Ascending aorta (tissue), 2 donors: ENCODE results near the gene VWA1. TPM values are rescaled to one million over a fixed set of nuclear protein-coding genes. Genes with fewer than 3 reads are reported as not detected.
"Not testable (repeated sequence)": the region's sequence is repeated elsewhere in the genome, so short reads cannot be mapped to it uniquely, and the experiment has no call there.

Experiments
- DNase-seq, 2 donors: peaks; one replicate each; pipeline ENCODE4 v3.0.0-alpha.2; 2019; ENCODE audit warnings: low spot score in 2 of 2
- H3K27ac ChIP-seq, 2 donors: fragments of 200-600 bp; sonication (generic); one replicate each; pipeline ENCODE4 v1.5.1; 2016 to 2017; ENCODE audit warnings: mild to moderate bottlenecking in 1 of 2
- H3K27me3 ChIP-seq: fragments of 200-600 bp; sonication (generic); one replicate; pipeline ENCODE4 v1.5.1; 2017
- H3K36me3 ChIP-seq, 2 donors: fragments of 200-600 bp; sonication (generic); one replicate each; pipeline ENCODE4 v1.5.1; 2016
- H3K4me1 ChIP-seq, 2 donors: fragments of 200-600 bp; sonication (generic); one replicate each; pipeline ENCODE4 v1.5.1; 2016 to 2017; ENCODE audit warnings: mild to moderate bottlenecking in 1 of 2
- H3K4me3 ChIP-seq, 2 donors: fragments of 200-600 bp; sonication (generic); one replicate each; pipeline ENCODE4 v1.5.1; 2016 to 2017; ENCODE audit warnings: mild to moderate bottlenecking in 1 of 2
- H3K9me3 ChIP-seq, 2 donors: fragments of 200-600 bp; sonication (generic); one replicate each; pipeline ENCODE4 v1.5.1; 2016
- intact Hi-C: fragments of 100-400 bp; cut with DNase I; formaldehyde crosslinking; loops from one replicate; pipeline ENCODE4 v1.15.1; 2023
- total RNA-seq: library from RNA; depleted of rRNA; stranded (reverse); fragments of >200 nt; gene quantifications from one replicate; pipeline ENCODE4 v1.1.0, GENCODE V29; 2016
- TF ChIP-seq, protein P1 (sequence below), 3 experiments: fragments of 200-600 bp in 2 of 3; fragments of 450-650 bp in 1 of 3; sonication (generic) in 2 of 3; IDR thresholded peaks; one replicate each; pipeline ENCODE4 v1.5.1; 2016 to 2019; ENCODE audit warnings: antibody characterized with exemption in 3 of 3, mild to moderate bottlenecking in 1 of 3, moderate library complexity in 1 of 3

The VWA1 gene
- total RNA-seq, 1 donor from 2014 or later: 79.0 TPM

GRCh38 chr1:1462318-1462966, 27.0 kb downstream of the VWA1 start:
- Histone ChIP-seq H3K9me3 (no peaks in the 10 kb centered on the region), H3K27me3 (no peaks in the 10 kb centered on the region), H3K4me3 (no peak overlapping the region), H3K36me3 (no peaks in the 10 kb centered on the region), H3K4me1 (no peaks in the 10 kb centered on the region), H3K27ac (no peak overlapping the region)
- DNase-seq: no peak
- TF ChIP-seq, protein P1, sequence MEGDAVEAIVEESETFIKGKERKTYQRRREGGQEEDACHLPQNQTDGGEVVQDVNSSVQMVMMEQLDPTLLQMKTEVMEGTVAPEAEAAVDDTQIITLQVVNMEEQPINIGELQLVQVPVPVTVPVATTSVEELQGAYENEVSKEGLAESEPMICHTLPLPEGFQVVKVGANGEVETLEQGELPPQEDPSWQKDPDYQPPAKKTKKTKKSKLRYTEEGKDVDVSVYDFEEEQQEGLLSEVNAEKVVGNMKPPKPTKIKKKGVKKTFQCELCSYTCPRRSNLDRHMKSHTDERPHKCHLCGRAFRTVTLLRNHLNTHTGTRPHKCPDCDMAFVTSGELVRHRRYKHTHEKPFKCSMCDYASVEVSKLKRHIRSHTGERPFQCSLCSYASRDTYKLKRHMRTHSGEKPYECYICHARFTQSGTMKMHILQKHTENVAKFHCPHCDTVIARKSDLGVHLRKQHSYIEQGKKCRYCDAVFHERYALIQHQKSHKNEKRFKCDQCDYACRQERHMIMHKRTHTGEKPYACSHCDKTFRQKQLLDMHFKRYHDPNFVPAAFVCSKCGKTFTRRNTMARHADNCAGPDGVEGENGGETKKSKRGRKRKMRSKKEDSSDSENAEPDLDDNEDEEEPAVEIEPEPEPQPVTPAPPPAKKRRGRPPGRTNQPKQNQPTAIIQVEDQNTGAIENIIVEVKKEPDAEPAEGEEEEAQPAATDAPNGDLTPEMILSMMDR (IDR thresholded peaks at IDR 0.05): no peak
- intact Hi-C loops: no loop called here

- Histone ChIP-seq H3K9me3 (no peaks in the 10 kb centered on the region), H3K27me3 (no peaks in the 10 kb centered on the region), H3K4me3 (no peak overlapping the region), H3K27ac (no peak overlapping the region), H3K4me1 (no peaks in the 10 kb centered on the region), H3K36me3 (no peaks in the 10 kb centered on the region)
- intact Hi-C loops: no loop called here
- TF ChIP-seq, protein P1 (IDR thresholded peaks at IDR 0.05): no peak
- DNase-seq: no peak
Measured at GRCh38 chr1:1463312-1463711, 27.8 kb downstream of the VWA1 start.

DNA sequence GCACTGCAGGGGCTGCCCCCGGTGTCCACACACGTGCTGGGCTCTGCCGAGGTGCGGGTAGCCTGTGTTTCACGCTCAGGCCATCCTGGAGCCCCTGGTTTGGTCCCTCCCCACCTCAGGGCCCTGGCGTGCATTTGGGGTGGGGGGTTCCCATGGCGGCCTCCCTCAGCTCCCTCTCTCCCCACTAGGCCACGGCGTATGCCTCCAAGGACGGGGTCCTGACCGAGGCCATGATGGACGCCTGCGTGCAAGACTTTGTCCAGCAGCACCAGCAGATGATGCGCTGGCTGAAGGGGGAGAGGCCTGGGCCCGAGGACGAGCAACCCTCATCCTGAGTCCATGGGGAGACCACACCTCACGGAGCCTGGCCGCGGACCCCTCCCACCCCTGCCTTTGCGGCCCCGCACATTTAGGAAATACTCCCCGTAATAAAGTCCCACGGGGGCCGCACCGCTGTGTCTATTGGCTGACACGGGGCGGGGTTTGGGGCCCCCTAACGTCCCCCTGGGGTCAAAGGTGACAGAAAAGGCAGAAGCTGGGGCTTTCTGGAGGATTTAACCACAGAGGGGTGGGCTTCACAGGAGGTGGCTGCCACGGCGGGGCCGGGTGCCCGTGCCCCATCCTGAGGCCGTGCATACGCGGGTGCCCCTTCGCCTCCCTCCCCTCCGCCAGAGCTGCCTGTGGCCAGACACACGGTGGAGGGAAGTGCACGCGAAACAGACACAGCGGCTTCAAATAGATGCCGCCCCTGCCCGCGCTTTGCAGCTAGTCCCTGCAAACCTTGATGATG, 32.9 kb downstream of the VWA1 start:
- DNase-seq, H3K4me3 ChIP-seq, H3K27me3 ChIP-seq, H3K9me3 ChIP-seq, intact Hi-C loops, H3K27ac ChIP-seq, H3K36me3 ChIP-seq: not testable (repeated sequence)
- H3K4me1 ChIP-seq: peaks cover 0 to 15% of the 10 kb centered on the region in 2 donors

- TF ChIP-seq, protein P1 (IDR thresholded peaks at IDR 0.05): no peak
- no peak for DNase-seq
- Histone ChIP-seq H3K36me3 (no peaks in the 10 kb centered on the region), H3K9me3 (no peaks in the 10 kb centered on the region), H3K27ac (peak overlapping the region; percentile 72 to 77), H3K27me3 (no peaks in the 10 kb centered on the region), H3K4me1 (peaks cover 0 to 22% of the 10 kb centered on the region in 2 donors), H3K4me3 (peak overlapping the region; percentile 73 to 81)
- intact Hi-C loops: loop anchor here (1.0 to 2.0 kb wide), 3 partner anchors 40 to 104 kb away; partner anchors contain the start of genes MRPL20 and SSU72
Measured at GRCh38 chr1:1470626-1471388, 35.3 kb downstream of the VWA1 start.

GRCh38 chr1:1471389-1472052, 36.0 kb downstream of the VWA1 start, which contains the start of gene ATAD3B:
Gene ATAD3B, plus strand, starts transcription at chr1:1471765. Its CDS starts 120 bp downstream, at chr1:1471885.
- H3K27ac ChIP-seq: peak within 1 kb of the TSS; percentile 72 to 77
- H3K4me1 ChIP-seq: peaks cover 0 to 22% of the 10 kb centered on the region in 2 donors
- DNase-seq: peak; percentile 67 to 96
- no peaks in the 10 kb centered on the region for H3K36me3 ChIP-seq
- TF ChIP-seq, protein P1 (IDR thresholded peaks at IDR 0.05): no peak
- H3K4me3 ChIP-seq: peak within 1 kb of the TSS; percentile 73 to 81
- H3K27me3 ChIP-seq: no peaks in the 10 kb centered on the region
- intact Hi-C loops: loop anchor here (1.0 to 2.0 kb wide), 3 partner anchors 40 to 103 kb away; partner anchors contain the start of genes MRPL20 and SSU72
- H3K9me3 ChIP-seq: no peaks in the 10 kb centered on the region

DNA sequence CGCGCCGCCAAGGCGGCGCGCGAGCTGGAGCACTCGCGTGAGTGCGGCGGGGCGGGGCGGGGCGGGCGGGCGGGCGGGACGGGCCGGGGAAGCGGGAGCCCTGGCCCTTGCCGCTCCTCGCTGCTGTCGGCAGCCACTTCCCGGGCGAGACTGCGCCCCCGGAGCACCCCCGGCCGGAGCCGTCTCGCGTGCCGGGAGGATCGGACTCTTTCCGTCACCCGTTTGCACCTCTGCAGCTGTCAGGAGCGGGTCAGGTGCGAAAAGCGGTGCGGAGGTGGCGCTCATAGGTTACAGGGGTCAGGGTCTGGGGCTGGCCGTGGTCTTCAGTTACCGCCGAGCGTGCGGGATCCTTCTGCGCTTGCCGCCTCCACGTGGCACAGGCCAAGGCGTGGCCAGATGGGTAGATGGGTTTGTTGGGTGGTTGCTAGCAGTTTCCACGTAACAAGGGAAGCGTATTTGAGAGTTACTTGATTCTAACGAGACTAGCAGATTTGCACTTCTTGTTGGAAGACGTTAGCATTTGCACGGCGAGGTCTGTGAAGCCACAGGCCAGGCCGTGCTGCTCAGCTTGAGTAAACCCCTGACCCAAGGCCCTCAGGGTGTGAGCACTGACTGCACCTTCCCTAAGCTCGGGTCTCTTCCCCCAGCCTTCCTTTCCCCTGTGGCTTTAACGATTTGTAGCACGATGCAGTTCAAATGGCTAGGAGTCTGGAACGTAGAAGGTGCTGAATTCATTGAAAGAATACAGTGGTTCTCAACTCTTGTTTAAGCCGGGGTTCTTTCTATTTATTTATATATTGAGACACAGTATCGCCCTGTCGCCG, 36.8 kb downstream of the VWA1 start:
- H3K27me3 ChIP-seq, intact Hi-C loops, H3K27ac ChIP-seq, H3K36me3 ChIP-seq, DNase-seq, H3K9me3 ChIP-seq: not testable (repeated sequence)
- H3K4me3 ChIP-seq: peak overlapping the region; percentile 73 to 81
- H3K4me1 ChIP-seq: peaks cover 0 to 22% of the 10 kb centered on the region in 2 donors

- peaks cover 27 to 35% of the 10 kb centered on the region in 2 donors for H3K36me3 ChIP-seq
- DNase-seq, H3K4me3 ChIP-seq, H3K9me3 ChIP-seq, H3K27me3 ChIP-seq, H3K27ac ChIP-seq, intact Hi-C loops: not testable (repeated sequence)
- peaks cover 0 to 19% of the 10 kb centered on the region in 2 donors for H3K4me1 ChIP-seq
Measured at GRCh38 chr1:1476011-1476410, 40.5 kb downstream of the VWA1 start.
